HG03039 (cell line): Measurements from ENCODE around the gene SLC13A4.

Experiments used
- ATAC-seq: cut with Tn5 transposase; IDR thresholded peaks from one replicate; pipeline ENCODE4 v1.9.1; 2021; ENCODE audit warnings: mild to moderate bottlenecking, moderate library complexity; ENCODE audit not compliant: unreplicated experiment

The SLC13A4 gene

DNA sequence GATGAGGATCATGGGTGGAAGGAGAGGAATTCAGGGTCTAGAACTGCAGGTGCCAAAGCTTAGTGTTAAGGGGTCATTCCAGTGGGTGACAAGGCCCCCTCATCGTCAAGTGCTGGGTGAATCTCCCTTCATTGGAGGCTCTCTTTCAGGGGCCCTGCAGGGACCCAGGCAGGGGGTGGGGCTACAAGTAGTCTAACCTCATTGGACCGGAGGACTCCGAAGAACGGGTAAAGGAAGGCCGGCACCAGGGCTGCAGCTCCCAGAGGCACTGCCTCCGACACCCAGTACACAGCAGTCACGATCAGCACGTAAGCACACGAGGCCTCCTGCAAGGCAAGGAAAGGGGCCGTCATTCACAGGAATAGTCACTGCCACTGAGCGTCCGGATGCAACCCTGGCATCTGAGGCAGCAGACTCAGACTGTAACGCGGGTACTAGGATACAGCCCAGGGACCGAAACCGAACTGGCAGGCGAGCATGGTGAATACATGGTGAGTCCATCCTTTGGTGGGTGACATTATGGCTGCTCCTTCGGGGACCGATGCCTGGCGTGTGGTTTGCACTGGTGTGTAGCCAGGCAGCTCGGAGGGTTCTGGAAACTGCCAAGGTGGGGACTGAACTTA is 6.7 kb downstream of the SLC13A4 start:
- ATAC-seq, result no peak

DNA sequence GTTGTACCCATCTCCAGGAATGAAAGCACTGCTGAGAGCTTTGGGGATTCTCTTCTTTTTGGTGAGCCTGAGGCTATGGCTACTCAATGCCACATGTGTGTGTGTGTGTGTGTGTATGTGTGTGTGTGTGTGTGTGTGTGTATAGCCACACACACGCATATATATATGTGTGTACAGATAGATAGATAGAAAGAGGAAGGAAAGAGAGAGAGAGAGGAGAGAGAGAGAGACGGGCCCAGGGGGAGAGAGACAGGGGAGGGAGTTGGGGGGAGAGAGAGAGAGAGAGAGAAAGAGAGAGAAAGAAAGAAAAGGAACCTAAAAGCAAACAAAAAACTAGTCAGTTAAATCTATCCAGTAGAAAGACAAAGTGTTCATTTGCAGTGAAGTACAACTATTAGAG is 8.3 kb downstream of the SLC13A4 start:
- ATAC-seq, result no peak

DNA sequence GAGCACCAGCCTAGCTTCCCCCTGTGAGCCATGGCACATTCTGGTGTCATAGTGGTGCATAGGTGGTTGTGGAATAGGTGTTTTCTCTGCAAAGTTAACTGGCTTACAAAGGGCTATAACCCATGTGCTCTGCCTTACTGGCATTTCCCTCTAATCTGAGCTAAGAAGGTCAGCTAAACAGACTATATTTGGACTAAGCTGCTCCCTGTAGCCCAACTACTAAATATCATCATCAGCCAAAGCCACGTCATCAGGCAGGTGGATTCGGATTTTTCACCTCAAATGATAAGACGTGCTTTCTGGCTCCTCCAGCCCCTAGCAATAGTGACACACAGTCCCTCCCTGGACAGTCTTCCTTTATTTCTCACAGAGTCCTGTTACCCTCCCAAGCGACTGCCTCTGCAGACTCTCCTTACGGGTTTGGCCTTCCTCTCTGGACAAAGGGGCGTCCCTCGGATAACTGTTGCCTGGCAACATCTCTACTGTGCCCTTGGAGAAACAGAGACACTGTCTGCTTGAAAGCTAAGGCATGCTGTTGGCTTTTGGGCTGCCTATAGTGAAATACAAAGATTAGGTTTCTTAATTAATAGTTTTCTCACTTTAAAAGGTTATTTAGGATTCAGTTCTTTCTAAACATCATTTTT is 9.1 kb downstream of the SLC13A4 start:
- no peak for ATAC-seq

DNA sequence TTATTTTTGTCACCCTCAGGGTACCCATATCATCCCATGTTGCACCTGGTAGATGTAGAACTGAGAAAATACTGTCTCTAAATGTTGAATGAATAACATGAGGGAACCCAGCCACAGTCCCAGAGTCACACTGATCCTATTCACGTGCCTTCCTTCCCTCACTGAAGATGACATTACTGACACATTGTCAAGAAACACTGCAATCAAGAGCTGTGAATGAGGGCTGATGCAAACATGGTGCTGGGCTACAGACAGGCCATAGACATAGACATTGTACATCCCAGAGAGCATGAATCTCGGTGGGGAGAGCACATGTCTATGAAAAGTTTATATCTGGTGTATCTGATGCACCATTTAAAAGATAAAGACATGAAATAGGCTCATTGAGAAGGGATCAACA is 9.8 kb downstream of the SLC13A4 start:
- ATAC-seq, result no peak

DNA sequence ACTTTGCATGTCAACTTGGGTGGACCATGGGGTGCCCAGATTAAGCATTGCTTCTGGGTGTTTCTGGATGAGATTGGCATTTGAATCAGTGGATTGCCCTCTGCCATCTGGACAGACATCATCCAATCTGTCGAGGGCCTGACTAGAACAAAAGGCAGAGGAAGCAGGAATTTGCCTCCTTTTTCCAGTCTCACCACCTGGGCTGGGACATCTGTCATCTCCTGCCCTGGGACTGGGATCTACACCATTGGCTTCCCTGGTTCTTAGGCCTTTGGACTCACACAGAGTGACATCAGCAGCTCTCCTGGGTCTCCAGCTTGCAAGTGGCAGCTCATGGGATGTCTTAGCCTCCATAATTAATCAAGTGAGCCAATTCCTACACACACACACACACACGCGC is 10.3 kb downstream of the SLC13A4 start:
- ATAC-seq, result no peak

DNA sequence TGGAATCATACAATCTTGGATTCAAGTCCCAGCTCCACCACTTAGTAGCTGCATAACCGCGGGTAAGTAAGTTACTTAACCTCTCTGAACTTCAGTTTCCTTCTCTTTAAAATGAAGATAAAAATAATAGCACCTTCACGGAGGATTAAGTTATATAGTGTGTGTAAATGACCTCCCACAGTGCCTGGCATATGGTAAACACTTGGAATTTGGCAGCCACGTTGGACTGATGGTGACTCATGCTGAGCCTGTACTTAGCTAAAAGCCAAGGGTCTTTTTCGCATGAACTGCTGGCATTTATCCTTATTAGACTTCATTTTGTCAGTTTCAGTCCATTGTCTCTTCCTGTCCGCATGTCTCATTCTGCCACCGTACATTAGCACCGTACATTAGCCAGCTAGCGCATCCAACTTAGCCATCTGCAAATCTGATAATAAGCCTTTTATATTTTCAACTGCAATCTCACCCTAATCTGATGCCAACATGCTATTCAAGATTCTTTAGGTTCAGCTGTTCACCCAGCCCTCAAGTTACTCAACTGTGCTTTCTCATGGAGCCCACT is 11.2 kb downstream of the SLC13A4 start:
- ATAC-seq, result no peak

DNA sequence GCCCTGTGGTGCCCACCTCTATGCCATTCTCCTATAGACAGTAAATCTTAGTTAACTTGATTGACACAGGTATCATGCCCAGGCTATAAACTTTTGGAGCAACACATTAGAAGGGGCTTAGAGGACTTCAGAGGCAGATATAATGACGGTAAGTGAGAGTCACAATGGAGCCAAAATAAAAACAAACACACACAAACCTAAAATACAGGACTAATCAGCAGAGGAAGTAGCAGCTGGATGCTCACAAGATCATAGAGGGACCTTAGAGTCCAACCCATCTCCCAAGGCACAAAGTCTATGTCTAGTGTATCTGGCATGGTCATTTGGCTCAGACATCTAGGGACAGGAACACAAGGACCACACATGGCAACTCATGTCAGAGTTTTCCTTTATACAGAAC is 12.3 kb downstream of the SLC13A4 start:
- ATAC-seq, result no peak

DNA sequence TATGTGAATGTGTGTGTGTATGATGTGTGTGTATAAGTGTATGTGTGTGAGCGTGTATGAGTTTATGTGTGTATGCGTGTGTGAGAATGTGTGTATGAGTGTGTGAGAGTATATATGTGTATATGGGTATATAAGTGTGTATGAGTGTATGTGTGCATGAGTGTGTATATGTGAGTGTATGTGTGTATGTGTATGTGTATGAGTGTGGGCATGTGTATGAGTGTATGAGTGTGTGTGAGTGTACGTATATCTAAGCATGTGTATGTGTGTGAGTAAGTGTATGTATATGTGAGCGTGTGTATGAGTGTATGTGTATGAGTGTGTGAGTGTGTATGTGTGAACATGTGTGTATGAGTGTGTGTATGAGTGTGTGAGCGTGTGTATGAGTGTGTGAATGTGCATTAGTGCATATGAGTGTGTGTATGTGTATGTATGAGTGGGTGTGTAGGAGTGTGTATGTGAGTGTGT is 12.9 kb downstream of the SLC13A4 start:
- no peak for ATAC-seq

DNA sequence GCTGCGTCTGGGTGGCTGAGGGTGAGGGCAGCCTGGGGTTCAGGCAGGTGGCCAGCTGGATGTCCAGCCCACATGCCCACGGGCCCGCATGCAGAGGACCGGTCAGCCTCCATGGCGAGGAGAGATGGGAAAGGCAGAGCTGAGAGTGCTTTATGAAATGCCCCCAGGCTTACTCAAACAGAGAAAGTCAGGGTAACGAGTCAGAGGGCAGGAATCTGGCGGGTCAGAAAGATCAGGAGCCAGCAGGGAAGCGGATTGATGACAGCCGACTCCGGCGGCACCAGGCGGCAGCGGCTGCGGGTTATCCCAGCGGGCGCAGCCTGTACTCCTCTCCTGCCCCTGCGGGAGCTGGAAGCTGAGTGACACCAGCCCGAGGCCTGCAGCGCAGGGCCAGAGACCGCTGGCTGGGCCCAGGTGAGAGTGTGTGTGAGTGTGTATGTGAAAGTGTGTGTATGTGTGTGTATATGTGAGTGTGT is 13.4 kb downstream of the SLC13A4 start:
- no peak for ATAC-seq

DNA sequence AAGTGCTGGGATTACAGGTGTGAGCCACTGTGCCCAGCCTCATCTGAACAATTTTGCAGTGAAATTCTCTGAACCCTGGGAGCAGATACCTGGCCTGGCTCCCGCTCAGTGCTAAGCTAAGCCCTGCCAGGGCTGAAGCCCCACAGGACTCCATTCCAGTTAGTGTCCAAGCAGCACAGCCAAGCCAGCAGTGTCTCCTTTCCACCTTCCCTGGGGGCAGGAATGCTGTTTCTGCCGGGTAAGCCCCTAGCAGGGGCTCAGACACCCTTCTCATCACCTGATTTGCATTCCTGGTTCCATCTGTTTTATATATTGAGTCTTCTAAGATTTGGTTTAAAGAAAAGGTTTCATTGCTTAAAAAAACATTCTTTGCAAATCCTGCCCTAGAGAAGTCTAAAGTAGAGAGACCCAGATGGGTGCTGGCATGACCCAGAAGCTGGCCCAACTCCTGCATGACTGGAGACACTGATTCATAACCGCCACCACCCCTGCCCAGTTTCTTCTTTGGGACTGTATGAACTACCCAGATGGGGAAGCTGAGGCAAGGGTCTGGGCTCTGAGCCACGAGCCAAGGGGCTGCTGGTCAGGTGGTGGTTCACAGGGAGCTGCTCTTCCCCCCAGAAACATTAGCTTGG is 14.0 kb downstream of the SLC13A4 start:
- no peak for ATAC-seq

DNA sequence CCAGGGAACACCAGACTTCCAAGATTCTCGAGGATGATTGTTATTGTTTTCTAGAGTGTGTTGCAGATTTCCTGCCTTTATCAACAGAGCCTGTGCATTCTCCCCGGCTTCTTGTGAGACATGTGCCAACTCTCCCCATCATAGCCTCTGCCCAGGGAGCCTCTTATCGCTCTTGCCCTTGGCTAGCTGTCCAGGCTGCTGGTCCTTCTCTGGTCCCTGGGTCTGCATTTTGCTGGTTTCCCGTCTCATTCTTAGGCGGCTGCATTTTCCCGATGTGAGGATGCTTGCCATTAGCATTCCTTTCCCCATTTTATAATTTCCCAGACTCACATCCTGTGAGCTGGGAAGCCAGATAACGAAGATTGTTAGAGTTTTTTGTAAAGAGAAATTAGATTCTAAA is 15.2 kb downstream of the SLC13A4 start:
- no peak for ATAC-seq

DNA sequence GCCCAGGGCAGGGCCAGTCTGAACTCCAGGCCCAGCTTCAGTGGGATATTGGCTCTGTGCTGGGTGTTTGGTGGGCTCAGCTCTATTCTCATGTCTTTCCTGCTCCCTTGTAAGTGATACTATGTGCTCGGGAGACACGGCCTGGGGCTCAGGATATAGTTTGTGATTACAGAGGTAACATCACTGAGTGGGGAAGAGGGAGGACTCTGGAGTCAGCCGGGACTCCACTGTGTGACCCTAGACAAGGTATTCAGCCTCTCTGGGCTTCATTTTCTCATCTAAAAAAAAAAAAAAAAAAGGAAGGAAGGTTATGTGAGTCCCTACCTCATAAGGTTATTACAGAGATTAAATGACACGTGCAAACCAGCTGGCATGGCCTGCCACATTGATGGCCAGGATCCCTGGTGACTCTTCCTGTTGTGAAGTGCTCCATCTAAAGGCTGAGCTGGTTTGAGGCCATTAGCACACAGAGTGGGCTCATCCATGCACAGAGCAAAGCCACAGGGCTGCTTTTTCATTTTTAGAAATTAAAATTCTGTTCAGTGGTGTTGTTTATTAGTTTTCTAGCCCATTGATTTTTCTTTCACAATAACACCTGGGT is 15.7 kb downstream of the SLC13A4 start:
- no peak for ATAC-seq

DNA sequence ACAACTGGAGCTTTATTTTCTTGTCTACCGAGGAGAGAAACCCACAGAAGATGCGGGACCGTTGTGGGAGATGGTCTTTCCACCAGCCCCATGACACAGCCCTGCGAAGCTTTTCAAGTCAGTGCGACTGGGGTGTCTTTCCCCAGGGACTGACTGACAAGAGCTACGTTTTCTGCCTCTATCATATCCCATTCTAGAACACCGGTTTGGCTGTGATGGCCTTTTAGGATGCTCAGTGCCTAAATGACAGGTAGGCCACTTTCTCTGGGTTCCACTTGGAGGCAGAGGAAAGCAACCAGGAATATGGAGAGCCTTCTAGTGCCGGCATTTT is 16.9 kb downstream of the SLC13A4 start:
- ATAC-seq, result no peak

DNA sequence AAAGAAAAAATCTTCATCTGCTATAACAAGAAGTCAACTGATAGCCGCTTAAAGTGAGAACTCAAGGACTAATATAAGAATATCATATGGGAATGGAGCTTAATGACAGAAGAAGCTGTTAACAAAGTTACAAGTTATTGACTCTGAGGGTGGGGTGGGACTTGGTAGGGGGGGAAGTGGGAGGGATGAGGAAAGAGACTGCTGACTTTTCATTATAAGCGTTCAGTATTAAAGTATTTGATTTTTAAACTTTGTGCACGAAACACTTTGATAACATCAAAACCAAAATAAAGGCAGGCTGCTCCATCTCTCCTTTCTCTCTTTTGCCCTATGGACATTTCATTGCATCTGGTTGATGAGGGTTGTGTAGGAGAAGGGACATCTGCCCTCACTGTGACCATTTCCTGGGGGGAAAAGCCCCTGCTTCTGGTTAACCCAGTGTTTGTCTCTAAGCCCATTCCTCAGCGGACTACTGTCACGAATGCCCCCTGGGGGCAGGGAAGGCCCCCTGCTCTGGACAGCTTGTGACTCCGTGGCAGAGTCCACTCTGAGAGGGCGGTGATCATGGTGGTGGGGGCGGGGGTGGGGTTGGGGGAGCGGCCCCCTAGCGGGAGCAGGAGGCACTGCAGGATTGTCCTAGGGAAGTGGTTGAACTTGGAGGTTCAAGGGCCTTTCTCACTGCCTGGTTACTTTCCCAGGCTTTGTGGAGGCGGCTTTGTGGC is 17.4 kb downstream of the SLC13A4 start:
- no peak for ATAC-seq

DNA sequence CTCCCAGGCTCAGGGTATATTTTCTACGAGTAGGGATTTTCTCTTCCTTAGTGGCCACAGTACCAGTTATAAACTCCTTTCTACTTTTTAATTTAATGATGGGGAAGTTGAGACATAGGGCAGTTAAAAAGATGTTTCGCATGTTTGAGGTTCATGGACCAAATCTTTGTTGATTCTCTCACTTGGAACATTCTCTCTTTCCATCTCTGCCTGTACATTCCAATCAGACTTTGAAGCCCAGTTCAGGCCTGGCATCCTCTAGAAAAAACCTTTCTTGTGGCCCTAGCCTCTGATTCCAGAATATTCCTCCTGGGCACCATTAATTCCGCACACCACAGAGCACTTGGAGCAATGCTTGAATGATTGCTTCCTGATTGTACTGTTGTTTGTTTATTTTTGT is 18.5 kb downstream of the SLC13A4 start:
- no peak for ATAC-seq

DNA sequence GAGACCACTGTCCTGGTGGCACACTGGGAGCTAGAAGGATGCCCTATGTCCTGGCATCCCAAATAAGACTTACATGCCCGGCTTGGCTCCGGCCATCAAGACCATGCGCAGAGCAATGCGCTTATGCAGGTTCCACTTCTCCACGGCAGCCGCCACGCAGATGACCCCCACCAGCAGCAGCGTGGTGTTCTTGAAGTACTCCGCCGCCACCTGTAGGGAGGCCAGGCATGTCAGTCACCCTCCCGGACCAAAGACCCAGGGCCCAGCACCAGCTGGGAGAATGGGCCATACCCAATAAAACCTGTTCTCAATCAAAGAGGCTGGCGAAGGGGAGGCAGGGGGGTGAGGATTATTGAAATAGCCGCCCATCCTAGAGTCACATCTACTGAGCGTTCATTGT is 19.9 kb downstream of the SLC13A4 start:
- no peak for ATAC-seq

DNA sequence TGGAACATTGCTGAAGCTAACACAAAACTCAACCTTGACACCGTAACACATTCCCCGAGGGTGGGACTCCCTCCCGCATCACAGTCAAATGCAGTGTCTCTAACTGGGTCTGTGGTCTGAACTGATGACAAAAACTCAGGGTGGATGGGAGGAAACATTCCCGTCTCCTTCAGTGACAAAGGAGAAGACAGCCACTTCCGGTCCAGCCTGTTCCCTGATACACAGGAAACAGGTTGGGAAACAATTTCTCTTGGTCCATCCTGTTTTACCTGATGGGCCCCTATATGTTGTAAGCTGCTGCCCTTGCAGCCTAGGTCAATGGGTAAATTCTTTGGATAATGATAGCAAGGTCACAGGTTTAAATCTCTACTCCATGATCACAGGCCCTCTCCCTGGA is 20.4 kb downstream of the SLC13A4 start:
- ATAC-seq, result no peak

DNA sequence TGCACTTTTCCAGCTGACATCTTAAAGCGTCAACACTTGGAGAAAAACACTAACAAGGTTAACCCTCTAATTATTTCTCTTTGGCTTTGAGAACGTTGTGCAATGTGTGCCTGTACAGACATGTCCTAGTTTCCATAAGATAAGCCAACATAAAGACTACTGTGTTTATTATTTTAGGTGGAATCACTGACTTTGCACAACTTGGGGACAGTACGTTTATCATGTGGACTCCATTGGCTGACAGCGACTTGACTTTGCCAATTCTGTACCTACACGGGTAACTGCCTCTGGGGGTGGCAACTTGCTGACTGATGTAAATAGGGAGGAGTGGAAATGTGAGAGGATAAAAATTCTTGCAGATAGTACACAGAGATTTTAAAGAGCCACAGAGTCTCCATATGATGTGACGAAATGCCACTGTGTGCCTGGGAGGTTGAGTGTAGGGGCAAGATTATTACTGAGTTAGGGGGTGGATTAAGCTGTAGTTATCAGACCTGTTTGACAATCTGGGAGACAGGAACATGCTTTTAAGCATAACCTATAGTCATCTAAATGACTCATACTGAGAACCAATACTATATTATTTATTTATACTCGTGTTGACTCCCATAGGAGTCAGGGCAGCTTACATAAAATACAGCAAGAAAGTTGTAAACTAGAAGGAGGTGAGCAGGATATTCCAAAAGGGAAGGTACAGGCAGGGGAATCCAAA is 21.0 kb downstream of the SLC13A4 start:
- ATAC-seq, result no peak

DNA sequence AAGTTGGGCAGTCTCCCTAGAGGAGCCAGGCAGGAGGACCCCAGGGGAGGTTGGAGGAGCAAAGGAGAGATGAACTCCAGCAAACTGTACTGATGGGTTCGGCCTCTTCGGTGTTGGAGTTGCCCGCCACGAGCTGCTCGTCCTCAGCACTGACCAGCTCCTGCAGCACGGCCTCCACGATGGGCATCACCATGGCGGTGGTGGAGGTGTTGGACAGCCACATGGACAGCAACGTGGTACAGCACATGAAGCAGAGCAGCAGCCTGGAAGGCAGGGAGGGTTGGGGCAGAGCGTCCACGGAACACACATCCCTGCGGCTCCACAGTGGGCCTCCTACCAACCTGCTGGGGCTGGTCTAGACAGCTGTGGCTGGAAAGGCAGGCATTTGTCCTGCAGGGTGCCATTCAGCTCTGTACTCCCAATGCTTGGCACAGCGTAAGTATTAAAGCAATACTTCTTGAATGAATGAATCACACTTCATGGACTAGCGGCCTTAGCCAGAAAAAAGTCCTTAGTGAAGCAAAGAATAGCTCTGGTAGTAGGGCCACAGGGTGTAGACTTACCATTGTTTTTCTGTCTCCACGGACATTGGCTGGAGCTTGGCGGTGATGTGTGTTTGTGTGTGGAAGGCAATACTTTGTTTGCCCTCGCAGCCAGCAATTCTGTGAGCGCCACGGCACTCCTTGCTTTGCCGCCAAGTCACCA is 21.8 kb downstream of the SLC13A4 start:
- ATAC-seq, result no peak

DNA sequence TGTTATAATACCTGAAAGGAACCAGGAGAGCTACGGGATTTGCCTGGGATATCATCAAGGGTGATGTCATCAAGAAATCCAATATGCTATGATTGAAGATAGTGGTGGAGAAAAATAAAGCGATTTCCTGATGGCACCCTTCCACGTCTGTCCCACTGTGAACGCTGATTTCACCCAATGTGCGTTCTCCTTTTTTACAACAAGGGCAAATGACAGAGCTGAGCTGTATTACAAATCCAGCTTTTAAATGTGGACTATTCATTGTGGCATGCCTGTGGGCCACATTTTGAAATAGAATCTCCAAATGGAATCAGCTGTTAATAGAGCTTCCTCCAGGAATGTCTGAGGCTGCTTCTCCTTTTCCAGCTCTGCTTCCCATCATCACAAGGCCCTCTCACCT is 23.3 kb downstream of the SLC13A4 start:
- ATAC-seq, result no peak
